ENCODE results near the gene SLC39A11.

SLC39A11 gene

DNA sequence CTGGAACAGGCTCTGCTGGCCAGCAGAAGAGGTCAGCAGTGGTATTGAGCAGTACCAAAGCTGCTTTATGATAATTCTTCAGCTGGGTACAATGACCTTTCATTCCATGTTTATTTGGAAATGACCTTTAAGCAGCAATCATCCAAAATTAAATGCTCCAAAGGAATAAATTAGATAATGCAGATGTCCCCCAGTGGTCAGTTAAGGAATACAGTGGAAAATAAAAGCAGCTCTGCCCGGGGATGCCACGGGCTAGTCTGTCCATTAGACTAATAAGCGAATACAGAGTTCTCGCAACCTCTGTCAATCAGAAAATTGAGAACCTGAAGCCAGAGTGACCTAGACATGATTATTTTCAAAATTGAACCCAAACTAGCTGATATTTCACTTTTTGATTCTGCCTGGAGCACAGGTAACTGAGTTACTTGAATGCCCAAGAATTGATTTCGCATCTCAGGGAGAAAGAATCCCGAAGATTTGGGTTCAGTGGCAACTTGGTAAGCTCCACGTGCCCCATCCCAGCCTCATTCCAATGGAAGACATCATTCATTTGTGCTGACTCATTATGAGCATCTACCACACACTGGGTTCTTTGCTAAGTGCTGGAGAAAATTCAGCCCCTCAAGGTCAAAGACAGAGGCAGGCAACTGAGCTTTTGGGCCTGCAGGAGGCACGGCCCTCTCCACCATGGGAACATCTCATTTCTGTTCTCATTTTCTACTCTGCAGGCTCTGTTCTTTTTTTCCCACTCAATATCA lies 34.4 kb upstream of the SLC39A11 start:
- no peak for DNase-seq (ENCODE audit: extremely low spot score)
- no peak for TF ChIP-seq CTCF (IDR thresholded peaks at IDR 0.05; ENCODE audit: control extremely low read depth, extremely low read depth, low read depth, missing control alignments)
- POLR2A ChIA-PET: no interaction called here
- CTCF ChIA-PET: interaction anchor here (0.8 to 1.5 kb wide), 2 partner anchors 10 to 33 kb away, joined by 3 read pairs; no protein-coding TSS in a partner anchor

DNA sequence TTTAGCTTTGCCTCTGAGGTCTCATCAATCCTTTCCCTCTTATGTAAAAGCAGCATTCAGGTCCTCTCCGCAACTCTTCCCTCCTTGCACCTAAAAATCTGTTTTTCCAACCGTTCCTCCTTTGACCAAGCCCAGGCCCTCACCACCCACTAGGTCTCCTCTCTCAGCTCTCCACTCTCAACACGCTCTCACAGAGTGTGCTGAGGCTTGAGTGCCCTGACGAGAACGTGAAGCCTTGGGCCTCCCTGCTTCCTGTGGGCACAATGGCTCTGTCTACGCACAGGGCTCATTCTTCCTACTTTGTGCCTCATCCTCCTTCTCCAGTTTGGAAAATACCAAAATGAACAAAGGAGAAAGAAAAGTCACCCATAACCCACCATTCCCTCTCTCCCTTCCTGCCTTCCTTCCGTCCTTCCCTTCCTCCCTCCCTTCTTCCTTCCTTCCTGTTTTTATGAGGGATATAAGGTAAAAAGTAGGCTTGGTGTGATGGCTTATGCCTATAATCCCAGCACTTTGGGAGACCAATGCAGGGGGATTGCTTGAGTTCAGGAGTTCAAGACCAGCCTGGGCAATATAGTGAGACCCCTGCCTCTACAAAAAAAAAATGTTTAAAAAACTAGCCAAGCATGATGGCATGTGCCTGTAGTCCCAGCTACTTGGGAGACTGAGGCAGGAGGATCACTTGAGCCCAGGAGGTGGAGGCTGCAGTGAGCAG lies 31.3 kb upstream of the SLC39A11 start:
- TF ChIP-seq CTCF (IDR thresholded peaks at IDR 0.05; ENCODE audit: control extremely low read depth, extremely low read depth, low read depth, missing control alignments): no peak
- ChIA-PET CTCF (interaction anchor here (1.2 kb wide), 1 partner anchor 138 kb away, joined by 3 read pairs; no protein-coding TSS in a partner anchor), POLR2A (no interaction called here)
- no peak for DNase-seq (ENCODE audit: extremely low spot score)

GRCh38 chr17:73122953-73123605 lies 30.6 kb upstream of the SLC39A11 start:
- DNase-seq (ENCODE audit: extremely low spot score): no peak
- CTCF ChIA-PET: interaction anchor here (1.2 to 2.2 kb wide), 3 partner anchors 17 to 137 kb away, joined by 3 to 6 read pairs (median 3); no protein-coding TSS in a partner anchor
- no peak for TF ChIP-seq CTCF (IDR thresholded peaks at IDR 0.05; ENCODE audit: control extremely low read depth, extremely low read depth, low read depth, missing control alignments)
- POLR2A ChIA-PET: no interaction called here

DNA sequence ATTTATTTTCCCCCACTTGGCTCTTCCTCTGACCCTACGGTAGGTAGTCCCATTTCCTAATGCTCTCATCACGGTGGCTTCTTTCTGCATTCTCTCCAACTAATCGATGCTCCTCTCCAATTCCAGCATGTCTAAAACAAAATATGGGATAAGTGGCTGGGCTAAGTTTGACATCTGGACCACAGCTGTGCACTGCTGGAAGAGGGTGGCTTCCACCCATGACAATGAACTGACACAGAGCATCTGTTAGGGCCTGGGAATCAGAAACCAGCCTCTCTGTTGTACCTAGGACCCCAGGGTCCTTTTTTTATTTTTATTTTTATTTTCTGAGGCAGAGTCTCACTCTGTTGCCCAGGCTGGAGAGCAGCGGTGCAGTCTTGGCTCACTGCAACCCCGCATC lies 29.0 kb upstream of the SLC39A11 start:
- CTCF ChIA-PET: interaction anchor here (1.1 to 2.2 kb wide), 2 partner anchors 12 to 35 kb away, joined by 3 to 6 read pairs; no protein-coding TSS in a partner anchor
- POLR2A ChIA-PET: no interaction called here
- no peak for TF ChIP-seq CTCF (IDR thresholded peaks at IDR 0.05; ENCODE audit: control extremely low read depth, extremely low read depth, low read depth, missing control alignments)

GRCh38 chr17:73119631-73120030 lies 27.1 kb upstream of the SLC39A11 start:
- ChIA-PET CTCF (no interaction called here), POLR2A (no interaction called here)
- DNase-seq (ENCODE audit: extremely low spot score): no peak

More for the DNA sequence above, 29.0 kb upstream of the SLC39A11 start:
- DNase-seq (ENCODE audit: extremely low spot score): no peak

More at GRCh38 chr17:73119631-73120030, 27.1 kb upstream of the SLC39A11 start:
- TF ChIP-seq CTCF (IDR thresholded peaks at IDR 0.05; ENCODE audit: control extremely low read depth, extremely low read depth, low read depth, missing control alignments): no peak

All from GM10248 (cell line).